Measurements from ENCODE around the gene PCBP3.
"Not testable (repeated sequence)": the region's sequence is repeated elsewhere in the genome, so short reads cannot be mapped to it uniquely, and the experiment has no call there.

PCBP3 gene

DNA sequence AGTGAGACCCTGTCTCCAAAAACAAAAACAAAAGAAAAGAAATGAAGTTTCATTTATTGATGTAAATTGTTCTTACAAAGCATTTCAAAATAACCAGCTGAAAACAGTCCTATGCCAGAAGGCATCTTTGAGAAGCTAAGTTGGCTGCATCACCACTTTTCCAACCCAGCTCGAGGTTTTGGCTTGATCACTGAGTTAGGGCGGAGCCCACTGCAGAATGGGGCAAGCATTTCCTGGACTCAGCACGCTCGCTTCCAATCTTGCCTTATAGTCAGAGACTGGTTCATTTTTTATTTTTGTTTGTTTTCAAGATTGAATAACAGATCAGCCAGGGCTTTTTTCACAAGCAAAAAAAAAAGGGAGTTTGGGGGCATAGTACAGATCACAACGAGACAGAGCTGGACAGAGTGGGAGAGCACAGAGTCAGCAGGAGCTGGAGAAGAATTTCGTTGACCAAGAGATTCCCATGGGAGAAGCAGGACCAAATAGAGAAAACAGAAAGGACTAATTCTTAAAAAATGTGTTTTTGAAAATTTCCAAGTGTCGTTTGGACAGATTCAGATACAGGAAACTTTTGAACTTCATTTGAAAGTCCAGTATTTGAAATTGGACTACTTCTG, 314.6 kb downstream of the PCBP3 start:
- DNase-seq = no peak

DNA sequence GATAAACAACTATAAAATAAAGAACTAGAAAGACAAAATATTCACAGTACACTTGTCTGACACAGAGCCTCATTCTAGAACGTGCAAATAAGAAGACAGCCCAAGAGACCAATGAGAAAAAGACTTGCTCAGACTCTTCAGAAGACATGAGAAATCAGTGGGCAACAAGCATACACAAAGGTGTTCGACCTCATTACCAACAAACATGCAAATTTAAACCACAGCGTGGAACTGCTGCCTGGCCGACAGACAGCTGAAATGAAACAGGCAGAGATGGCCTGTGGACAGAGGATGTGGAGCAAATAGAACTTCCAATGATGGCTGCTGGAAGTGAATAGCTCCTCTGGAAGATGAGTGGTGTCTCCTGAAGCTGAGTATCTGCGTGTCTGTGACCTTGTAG, 315.7 kb downstream of the PCBP3 start:
- DNase-seq = no peak

DNA sequence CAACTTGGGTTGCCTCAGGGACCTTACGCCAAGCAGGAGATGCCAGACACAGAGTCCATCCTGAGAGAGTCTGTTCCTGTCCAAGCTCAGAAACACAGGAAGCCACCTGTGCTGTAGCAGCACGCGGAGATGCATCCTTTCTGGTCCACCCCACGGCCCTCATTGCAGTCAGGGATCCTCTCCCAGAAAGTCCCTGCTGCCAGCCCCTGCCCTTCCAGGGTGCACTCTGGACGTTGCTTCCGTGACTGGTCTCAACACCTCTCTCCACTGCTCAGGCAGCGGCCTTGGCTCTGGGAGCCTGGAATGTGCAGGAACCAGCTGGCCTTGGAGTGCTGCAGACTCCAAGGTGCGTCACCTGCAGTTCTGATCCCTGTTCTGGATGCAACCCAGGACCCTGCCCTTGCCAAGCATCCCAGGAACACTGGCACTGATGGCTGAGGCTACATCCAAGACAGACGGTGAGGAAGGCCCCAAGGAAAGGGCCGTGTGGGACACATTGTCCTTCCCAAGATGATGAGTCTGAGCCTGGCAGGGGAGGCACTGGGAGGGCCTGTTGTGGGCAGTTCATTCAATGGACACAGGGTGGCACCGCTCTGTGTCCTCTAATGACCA, 316.4 kb downstream of the PCBP3 start:
- DNase-seq = no peak

DNA sequence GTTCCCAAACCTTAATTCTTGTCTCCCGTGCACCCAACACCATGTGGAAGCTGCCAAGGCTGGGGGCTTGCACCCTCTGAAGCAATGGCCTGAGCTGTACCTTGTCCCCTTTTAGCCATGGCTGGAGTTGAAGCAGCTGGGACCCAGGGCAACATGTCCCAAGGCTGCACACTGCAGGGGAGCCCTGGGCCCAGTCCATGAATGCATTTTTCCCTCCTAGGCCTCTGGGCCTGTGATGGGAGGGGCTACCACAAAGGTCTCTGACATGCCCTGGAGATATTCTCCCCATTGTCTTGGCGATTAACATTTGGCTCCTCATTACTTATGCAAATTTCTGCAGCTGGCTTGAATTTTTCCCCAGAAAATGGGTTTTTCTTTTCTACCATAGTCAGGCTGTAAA, 317.9 kb downstream of the PCBP3 start:
- not testable (repeated sequence) for DNase-seq

DNA sequence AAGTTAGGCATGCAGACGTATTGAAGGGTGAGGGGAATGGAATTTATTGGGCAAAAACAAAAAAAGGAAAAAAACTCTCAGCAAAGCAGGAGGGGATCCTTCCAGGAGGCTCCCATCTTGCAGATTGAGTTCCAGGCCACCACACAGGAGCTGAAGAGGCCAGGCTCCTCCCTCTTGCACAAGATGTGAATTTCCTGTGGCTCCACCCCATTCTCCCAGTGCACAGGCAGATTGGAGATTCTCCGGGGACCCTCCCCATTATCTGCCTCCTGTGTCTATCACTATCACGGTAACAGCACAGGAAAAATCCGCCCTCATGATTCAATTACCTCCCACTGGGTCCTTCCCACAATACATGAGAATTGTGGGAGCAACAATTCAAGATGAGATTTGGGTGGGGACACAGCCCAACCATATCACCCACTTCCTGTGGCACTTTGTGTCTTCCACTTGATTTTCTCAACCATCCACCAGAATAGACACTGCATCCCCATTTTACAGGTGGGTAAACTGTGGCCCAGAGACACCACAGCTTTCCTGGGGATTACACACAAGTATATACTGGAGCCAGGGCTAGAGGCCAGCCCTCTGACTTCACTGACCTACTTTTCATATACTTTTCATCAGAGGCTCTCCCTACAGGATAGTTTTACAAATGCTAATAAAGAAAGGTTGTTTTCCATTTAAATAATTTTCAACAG, 319.2 kb downstream of the PCBP3 start:
- no peak for DNase-seq

DNA sequence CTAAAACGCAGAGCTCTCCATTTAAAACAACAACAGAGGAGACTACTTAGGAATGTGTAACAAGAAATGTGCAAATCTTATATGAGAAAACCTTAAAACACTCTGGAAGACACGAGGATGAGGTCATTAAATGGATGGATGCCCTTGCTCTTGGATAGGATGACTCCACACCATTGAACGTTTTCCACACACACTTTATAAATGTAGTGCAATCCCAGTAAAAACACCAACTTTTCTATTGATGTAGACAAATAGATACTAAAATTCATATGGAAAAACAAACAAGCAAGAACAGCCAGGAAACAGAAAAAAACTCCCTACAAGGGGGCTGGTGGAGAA, 319.7 kb downstream of the PCBP3 start:
- no peak for DNase-seq

DNA sequence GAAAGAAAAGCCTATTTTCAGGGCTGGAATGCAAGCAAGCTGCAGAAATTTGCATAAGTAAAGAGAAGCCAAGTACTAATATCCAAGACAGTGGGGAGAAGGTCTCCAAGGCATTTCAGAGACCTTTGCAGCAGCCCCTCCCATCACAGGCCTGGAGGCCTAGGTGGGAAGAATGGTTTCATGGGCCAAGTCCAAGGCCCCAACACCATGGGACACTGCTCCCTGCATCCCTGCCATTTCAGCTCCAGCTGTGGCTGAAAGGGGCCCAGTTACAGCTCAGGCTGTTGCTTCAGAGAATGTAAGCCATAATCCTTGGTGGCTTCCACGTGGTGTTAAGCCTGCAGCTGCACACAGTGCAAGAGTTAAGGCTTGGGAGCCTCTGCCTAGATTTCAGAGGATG, 321.1 kb downstream of the PCBP3 start:
- DNase-seq = no peak

DNA sequence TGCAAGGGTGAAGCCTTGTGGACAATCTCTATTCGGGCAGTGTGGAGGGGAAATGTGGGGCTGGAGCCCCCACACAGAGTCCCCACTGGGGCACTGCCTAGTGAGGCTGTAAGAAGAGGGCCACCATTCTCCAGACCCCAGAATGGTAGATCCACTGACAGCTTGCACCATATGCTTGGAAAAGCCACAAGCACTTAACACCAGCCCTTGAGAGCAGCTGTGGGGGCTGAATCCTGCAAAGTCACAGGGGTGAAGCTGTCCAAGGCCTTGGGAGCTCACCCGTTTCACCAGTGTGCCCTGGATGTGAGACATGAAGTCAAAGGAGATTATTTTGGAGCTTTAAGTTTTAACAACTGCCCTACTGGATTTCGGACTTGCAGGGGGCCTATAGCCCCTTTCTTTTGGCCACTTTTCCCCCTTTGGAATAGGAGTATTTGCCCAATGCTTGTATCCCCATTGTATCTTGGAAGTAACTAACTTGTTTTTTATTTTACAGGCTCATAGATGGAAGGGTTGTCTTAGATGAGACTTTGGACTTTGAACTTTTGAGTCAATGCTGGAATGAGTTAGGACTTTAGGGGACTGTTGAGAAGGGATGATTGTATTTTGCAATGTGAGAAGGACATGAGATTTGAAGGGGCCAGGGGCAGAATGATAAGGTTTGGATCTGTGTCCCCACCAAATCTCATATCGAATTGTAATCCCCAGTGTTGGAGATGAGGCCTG, 321.7 kb downstream of the PCBP3 start:
- no peak for DNase-seq

DNA sequence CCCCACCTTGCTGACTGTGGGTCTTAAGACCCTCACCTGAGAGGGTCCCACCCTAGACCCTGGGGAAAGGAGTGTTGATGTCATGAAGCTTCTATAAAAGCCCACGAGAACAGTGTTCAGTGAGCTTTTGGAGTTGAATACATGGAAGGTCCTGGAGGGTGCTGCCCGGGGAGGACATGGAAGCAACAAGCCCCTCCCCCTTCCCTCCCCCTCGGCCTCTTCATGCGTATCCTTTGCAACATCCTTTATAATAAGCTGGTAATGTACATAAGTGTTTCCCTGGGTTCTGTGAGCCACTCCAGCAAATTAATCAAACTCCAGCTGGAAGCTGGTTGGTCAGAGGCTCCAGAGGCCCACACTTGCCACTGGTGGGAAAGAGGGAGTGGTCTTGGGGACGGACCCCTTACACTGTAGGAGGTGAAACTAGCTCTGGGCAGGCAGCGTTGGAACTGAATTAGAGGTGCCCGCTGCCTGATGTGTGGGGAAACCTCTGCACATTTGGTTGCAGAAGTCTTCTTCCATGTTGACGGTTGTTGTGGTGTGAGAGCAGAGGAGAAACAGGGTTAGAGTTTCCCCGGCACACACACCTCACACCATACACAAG, 323.4 kb downstream of the PCBP3 start:
- no peak for DNase-seq

DNA sequence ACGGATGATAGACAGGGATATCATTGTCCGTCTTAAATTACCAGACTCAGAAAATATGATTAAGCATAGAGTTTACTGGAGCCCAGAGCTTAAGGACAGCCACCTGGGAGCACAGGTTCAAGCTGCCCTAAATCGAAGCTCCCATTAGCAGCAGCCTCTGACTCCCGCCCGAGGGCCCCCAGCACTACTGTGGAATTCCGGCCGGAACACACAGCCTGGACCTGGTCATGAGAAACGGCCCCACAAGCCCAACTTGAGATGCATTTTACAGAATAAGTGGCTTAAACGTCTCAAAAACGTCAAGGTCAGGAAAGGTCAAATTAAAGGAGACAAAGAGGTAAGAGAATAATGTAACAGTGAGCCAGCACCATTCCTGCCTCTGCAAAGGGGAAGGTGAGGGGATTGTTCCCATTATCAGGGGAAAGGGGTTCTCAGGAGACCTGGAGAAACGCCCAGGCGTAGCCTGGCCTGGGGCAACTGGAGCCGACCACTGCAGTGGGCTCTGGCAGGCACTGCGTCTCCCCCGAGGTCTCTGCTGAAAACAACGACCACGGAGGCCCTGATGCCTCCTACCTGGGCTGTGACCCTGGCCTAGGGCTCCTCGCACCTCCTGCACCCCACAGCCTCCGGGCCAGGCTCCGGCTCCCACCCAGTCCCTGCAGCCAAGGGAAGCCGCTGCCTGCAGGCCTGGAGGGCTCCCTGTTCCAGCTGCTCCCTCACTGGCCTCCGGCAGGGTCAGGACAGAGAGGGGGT, 326.6 kb downstream of the PCBP3 start:
- DNase-seq = no peak

DNA sequence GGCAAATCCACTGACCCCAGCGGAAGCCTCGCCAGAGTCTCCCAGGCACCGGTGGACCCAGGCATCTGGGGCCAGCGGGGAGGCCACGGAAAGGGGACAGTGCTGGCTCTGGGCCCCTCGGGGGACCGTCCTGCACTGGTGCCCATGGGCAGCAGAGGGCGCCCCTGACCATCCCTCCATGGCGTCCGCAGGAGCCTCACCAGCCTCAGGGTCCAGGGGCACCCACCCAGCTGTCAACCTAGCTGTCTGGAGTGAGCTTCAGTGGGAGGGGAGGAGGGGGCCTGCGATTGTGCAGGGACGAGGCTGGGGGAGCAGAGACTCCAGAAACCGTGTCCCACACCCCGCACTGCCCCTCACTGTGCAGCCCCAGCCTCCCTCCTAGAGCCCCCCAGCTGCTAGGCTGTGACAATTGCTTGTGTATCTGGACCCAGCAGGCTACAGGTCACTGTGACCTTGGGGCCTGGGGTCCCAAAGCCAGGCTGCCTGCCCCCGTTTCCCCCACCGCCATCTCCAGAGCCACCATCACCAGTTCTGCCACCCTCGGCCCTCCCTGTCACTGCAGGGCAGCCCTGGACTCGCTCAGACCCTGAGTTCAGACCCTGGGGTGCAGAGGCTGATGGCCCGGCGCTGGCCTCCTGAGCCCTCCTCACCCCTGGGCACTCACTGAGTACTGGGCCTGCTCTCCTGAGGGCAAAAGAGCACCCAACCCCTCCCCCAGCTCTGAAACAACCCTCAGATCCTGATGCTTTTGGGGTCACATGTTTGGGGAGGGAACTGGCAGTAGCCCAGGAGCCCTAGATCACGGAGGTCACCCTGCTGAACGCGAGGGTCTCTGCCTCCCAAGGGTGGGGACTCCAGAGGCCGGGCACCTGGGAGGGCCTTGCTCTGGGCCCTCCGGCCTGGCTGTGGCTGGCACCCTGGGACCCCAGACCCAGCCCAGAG, 327.4 kb downstream of the PCBP3 start:
- DNase-seq = peak; percentile 9

DNA sequence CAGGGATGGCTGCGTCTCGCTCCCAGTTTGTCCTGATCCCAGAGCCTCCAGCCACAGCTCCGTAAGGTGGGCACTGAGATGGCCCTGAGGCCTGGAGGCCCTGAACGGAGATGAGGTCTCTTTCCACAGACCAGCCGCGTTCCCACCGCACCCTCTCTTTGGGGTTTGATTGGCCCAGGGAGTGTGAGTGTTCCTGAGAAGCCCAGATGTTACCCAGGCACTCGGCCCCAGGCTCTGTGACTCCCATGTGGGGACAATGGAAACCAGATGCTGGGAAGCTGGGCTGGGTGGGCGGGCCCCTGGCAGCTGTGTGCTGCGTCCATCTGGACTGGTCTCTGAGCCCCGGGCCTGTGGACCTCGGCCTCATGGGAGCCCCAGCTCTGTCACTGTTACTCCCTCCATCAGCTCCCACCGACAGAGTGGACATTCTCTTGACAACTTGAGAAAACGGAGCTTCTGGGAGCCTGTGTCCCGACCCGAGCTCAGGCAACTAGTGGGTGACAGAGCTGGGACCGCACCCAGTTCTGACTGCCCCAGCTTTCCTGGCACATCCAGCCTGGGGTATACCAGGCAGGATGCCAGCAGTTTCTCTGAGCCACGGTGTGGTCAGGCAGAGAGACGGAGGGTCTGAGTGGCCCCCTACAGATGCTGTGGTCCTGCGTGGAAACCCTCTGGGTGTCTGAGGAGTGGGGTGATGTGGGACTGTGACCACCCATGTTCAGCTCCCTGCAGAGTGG, 328.3 kb downstream of the PCBP3 start:
- no peak for DNase-seq

DNA sequence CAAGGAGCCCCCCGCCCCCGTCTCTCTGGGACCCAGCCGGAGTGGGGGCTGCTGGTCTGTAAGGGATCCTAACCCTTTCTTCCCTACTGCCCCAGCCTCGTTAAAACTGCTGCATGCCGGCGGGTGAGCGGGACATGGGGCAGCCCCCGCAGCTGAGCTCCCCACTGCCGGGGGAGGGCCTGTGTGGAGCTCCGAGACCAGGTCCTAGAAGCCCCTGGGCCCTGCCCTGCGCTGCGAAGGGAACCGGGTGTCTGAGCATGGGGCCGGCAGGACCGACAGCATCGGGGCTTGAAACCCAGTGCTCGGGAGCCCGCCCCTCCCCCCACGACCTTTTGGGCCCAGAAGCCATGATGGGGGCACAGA, 328.8 kb downstream of the PCBP3 start:
- no peak for DNase-seq

DNA sequence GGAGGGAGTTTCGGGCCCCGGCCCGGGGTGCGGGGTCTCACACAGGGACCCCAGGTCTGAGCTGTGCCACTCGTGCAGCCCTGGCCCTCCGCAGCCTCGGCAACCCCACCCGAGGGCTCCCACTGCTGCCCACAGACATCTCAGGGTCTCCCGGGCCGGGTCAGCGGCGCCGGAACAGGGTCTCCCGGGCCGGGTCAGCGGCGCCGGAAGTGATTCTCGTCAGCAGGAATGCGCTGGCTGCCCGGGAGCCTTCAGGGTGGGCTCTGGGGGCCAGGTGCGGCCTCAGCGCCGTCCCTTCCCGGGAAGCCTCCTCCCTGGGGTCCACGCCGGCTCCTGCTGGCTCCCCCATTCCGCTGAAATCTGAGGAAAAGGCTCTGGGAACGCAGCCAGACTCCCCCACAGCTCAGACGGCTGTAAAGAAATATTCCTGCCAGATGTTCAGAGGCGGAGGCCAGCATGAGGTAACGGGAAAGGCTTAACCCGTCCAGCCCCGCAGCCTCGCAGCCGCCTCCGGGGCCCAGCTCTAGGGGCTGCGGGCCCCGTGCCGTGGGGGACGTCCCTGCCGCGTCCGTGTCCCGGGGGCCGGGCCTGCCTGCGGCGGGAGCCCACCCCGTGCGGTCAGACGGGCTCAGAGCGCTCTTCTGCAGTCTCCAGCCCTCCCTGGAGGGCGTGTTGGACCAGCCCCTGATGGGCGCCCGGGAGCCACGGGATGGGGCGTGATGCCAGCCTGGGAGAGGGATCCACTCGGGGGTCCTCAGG, 329.4 kb downstream of the PCBP3 start:
- DNase-seq = no peak

DNA sequence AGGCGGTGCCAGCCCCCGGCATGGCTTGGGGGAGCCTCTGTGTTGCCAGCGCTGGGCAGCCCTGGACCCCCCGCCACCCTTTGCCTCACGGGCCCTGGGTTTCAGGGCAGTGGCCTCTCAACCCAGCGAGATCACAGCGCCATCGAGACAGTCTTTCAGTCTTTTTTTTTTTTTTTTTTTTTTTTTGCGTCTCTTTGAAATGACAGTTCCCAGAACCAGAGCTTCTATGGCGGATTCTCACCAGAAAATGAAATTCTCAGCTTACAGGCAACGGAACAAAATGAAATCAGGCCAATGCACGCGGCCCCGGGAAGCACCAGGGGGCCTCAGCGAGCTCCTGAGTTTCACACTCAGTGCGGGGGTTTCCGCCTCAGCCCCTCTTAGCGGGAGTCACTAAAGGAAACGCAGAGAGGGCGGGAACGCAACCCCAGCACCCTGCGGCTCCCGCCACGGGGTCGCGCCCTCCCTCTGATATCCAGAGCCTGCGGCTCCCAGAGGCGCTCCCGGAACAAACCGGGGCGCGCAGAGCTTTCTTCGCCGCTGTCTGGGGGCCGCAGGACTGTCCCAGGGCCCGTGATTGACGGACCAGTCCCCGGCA, 330.0 kb downstream of the PCBP3 start:
- DNase-seq = peak; percentile 31

DNA sequence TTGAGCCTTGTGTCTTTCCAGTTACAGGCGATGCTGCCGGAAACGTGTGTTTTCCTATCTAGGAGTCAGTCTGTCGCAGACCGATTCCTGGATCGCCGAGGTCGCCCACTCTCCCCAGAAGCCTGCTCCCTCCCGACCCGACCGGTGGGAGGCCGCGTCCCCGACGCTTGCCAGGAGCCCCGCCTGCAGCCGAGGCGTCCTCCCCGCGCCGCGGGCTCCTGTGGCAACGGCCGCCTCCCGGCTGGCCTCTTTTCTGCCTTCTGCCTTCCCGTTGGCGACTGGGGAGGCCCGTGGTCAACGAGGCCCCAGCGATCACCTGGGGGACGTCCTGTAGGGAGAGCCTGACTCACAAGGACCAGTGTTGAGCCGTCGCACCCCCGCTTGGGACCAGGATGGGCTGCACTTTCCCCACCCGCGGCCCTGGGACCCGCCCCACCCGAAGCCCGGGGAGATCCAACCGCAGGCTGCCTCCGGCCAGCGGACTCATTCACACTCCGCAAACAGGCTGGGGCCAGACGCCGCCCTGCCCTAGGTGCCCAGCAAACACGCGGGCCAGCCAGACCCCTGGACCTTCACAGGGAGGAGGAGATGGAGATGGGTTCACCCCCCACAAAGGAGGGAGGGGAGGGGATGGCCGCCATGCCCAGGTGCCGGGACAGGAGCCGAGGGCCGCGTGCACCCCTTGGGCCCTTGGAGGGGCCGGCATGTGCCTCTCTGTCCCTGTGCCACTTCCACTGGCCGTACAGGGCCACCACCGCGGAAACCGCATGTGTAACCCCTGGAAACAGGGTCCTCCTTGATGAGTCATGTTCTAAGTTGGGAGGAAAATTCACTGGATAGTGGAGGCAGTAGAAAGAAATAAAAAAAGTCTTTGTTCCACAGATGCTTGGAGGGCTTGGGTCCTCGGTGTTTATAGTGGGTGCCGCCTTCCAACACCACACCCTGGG, 330.8 kb downstream of the PCBP3 start:
- DNase-seq = no peak

DNA sequence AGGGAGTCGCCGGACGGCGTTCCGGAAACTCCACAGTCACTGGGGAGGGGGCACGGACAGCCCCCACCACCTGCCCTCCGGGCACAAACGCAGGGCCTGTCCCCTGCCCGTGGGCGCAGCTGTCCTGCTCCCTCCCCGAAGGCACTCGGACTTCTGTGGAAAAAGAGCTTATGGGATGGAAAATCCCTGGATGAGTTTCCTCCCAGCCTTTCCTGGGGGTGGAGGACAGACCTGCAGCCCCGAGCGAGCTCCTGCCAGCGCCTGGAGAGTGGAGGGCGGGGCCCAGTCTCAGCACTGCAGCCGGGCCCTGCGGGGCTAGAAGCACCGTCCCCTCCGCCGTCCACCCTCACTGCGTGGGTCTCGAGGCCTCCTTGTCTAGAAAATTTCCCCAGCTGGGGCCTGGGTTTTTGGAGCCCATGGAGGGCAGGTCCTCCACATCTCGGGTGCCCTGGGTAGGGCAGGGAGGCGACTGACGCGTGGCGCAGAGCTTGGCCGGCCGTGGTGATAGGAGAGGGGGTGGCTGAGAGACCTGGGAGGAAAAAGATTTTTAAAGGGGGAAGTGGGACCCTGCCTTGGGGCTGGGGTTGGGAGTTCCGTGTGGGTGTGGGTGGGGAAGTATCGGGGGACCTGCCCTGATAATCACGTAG, 331.6 kb downstream of the PCBP3 start:
- no peak for DNase-seq

Data from NCI-H748 treated with DMSO at 0.1 percent for 48 hours (cell line).